OCI-LY3 (cell line): ENCODE measurements around the gene IL2RA.

ENCODE experiments used
- H2AFZ ChIP-seq: fragments of 200-600, 300-600 bp; shearing (Covaris generic); 2 replicates; pipeline ENCODE4 v1.6.0; 2014; ENCODE audit warnings: antibody characterized with exemption, low read depth, low read length
- H3K27ac ChIP-seq: fragments of 200-600, 300-600 bp; sonication (generic); 2 replicates; pipeline ENCODE4 v1.5.1; 2014; ENCODE audit warnings: mild to moderate bottlenecking, low read length, moderate library complexity, mixed read lengths
- H3K27me3 ChIP-seq: fragments of 200-600, 300-600 bp; sonication (generic); 2 replicates; pipeline ENCODE4 v1.6.1; 2014; ENCODE audit warnings: low read depth, low read length, mixed read lengths
- H3K36me3 ChIP-seq: fragments of 200-600, 300-600 bp; sonication (generic); replicated peaks from 2 replicates; pipeline ENCODE3; 2014; ENCODE audit warnings: low read depth, low read length, mixed read lengths
- H3K4me1 ChIP-seq: fragments of 300-600, 200-600 bp; sonication (generic); 2 replicates; pipeline ENCODE4 v1.6.1; 2014; ENCODE audit warnings: low read length, mixed read lengths
- H3K4me2 ChIP-seq: fragments of 200-600, 300-600 bp; sonication (generic); 2 replicates; pipeline ENCODE4 v1.6.1; 2014; ENCODE audit warnings: low read length, mixed read lengths
- H3K4me3 ChIP-seq: fragments of 300-600, 200-600 bp; sonication (generic); 2 replicates; pipeline ENCODE4 v1.5.1; 2014; ENCODE audit warnings: antibody characterized with exemption, mild to moderate bottlenecking, low read length, moderate library complexity
- H3K79me2 ChIP-seq: fragments of 300-600, 200-600 bp; shearing (Covaris generic); 2 replicates; pipeline ENCODE4 v1.6.1; 2014; ENCODE audit warnings: mild to moderate bottlenecking, low read length, mixed read lengths
- H3K9ac ChIP-seq: fragments of 300-600, 200-600 bp; shearing (Covaris generic); 2 replicates; pipeline ENCODE4 v1.6.0; 2014; ENCODE audit warnings: mild to moderate bottlenecking, low read length, moderate library complexity
- H3K9me3 ChIP-seq: fragments of 200-600, 300-600 bp; shearing (Covaris generic); 2 replicates; pipeline ENCODE4 v1.6.1; 2014; ENCODE audit warnings: low read length, mixed read lengths; ENCODE audit not compliant: insufficient read depth
- H4K20me1 ChIP-seq: fragments of 200-600, 300-600 bp; sonication (generic); 2 replicates; pipeline ENCODE4 v1.6.1; 2016; ENCODE audit warnings: low read length, mixed read lengths; ENCODE audit not compliant: insufficient read depth
- CTCF ChIP-seq: fragments of 200-600, 300-600 bp; sonication (generic); IDR thresholded peaks from 2 replicates; pipeline ENCODE4 v1.5.1; 2014; ENCODE audit warnings: antibody characterized with exemption, low read length, low read depth
- EZH2phosphoT487 ChIP-seq: fragments of 200-600 bp; shearing (Covaris generic); IDR thresholded peaks from 2 replicates; pipeline ENCODE4 v1.6.1; 2018; ENCODE audit warnings: antibody characterized with exemption, mixed run types, low read depth

IL2RA gene

GRCh38 chr10:5968037-5968680 lies 94.0 kb downstream of the IL2RA start:
- Histone ChIP-seq H3K27me3 (no peaks in the 10 kb centered on the region), H2AFZ (no peak overlapping the region), H4K20me1 (peaks cover 18% of the 10 kb centered on the region), H3K79me2 (peaks cover 46% of the 10 kb centered on the region), H3K36me3 (no peaks in the 10 kb centered on the region), H3K4me1 (peaks cover 21% of the 10 kb centered on the region), H3K9me3 (no peaks in the 10 kb centered on the region), H3K4me2 (no peak overlapping the region), H3K9ac (no peak overlapping the region), H3K27ac (no peak overlapping the region), H3K4me3 (no peak overlapping the region)
- TF ChIP-seq CTCF (no peak), EZH2phosphoT487 (no peak)

- H3K9me3 ChIP-seq, result no peaks in the 10 kb centered on the region
- H3K4me1 ChIP-seq, result no peaks in the 10 kb centered on the region
- H3K27ac ChIP-seq, result no peak overlapping the region
- H4K20me1 ChIP-seq, result no peaks in the 10 kb centered on the region
- H3K27me3 ChIP-seq, result no peaks in the 10 kb centered on the region
- H3K4me3 ChIP-seq, result no peak overlapping the region
- H3K36me3 ChIP-seq, result peaks cover 6% of the 10 kb centered on the region
- H2AFZ ChIP-seq, result no peak overlapping the region
- H3K9ac ChIP-seq, result no peak overlapping the region
- no peak for TF ChIP-seq CTCF
- TF ChIP-seq EZH2phosphoT487, result no peak
- no peak overlapping the region for H3K4me2 ChIP-seq
- H3K79me2 ChIP-seq, result peaks cover 19% of the 10 kb centered on the region
These were observed 96.9 kb downstream of the IL2RA start for GRCh38 chr10:5965266-5965665.

- no peak overlapping the region for H3K27ac ChIP-seq
- peaks cover 11% of the 10 kb centered on the region for H3K36me3 ChIP-seq
- H3K27me3 ChIP-seq, result no peaks in the 10 kb centered on the region
- H4K20me1 ChIP-seq, result no peaks in the 10 kb centered on the region
- H3K4me1 ChIP-seq, result no peaks in the 10 kb centered on the region
- H3K9ac ChIP-seq, result no peak overlapping the region
- no peaks in the 10 kb centered on the region for H3K9me3 ChIP-seq
- H2AFZ ChIP-seq, result no peak overlapping the region
- no peak for TF ChIP-seq EZH2phosphoT487
- TF ChIP-seq CTCF, result no peak
- no peak overlapping the region for H3K4me3 ChIP-seq
- H3K4me2 ChIP-seq, result no peak overlapping the region
- peaks cover 13% of the 10 kb centered on the region for H3K79me2 ChIP-seq
These were observed 97.4 kb downstream of the IL2RA start for GRCh38 chr10:5964736-5965135.

- H3K9ac ChIP-seq, result no peak overlapping the region
- peaks cover 13% of the 10 kb centered on the region for H3K36me3 ChIP-seq
- H4K20me1 ChIP-seq, result no peaks in the 10 kb centered on the region
- no peak for TF ChIP-seq EZH2phosphoT487
- no peak for TF ChIP-seq CTCF
- H3K4me1 ChIP-seq, result no peaks in the 10 kb centered on the region
- no peak overlapping the region for H3K27ac ChIP-seq
- no peaks in the 10 kb centered on the region for H3K27me3 ChIP-seq
- no peak overlapping the region for H2AFZ ChIP-seq
- H3K4me3 ChIP-seq, result no peak overlapping the region
- peaks cover 4% of the 10 kb centered on the region for H3K79me2 ChIP-seq
- H3K4me2 ChIP-seq, result no peak overlapping the region
- H3K9me3 ChIP-seq, result no peaks in the 10 kb centered on the region
These were observed 98.6 kb downstream of the IL2RA start for GRCh38 chr10:5963591-5963990.
